ENCODE results near the gene SPPL2A. TPM values are rescaled to one million over a fixed set of nuclear protein-coding genes. Genes with fewer than 3 reads are reported as not detected.
"Not testable (repeated sequence)": the region's sequence is repeated elsewhere in the genome, so short reads cannot be mapped to it uniquely, and the experiment has no call there.

SPPL2A gene
- total RNA-seq, 4 donors from 2014 or later: 63.8 to 128 (median 100) TPM

- WGBS, 2 donors: 84 to 90% methylated on average over 3 of the region's 3 CpGs
- intact Hi-C loops (cut with DNase I): no loop called here
- Histone ChIP-seq H3K27ac (no peak overlapping the region), H3K27me3 (no peaks in the 10 kb centered on the region), H3K36me3 (peaks cover 0 to 53% (median 0%) of the 10 kb centered on the region in 3 donors), H3K4me1 (no peaks in the 10 kb centered on the region), H3K4me3 (no peak overlapping the region), H3K9me3 (no peaks in the 10 kb centered on the region)
- DNase-seq: no peak
- TF ChIP-seq CTCF (IDR thresholded peaks at IDR 0.05) (no peak), POLR2A (IDR thresholded peaks at IDR 0.05) (no peak)
Measured at GRCh38 chr15:50707878-50708427, 57.6 kb downstream of the SPPL2A start.

- no peak for DNase-seq
- Histone ChIP-seq H3K36me3 (peaks cover 0 to 38% (median 0%) of the 10 kb centered on the region in 3 donors), H3K27me3 (no peaks in the 10 kb centered on the region), H3K27ac (no peak overlapping the region), H3K4me1 (peaks cover 0 to 6% (median 0%) of the 10 kb centered on the region in 3 donors), H3K9me3 (no peaks in the 10 kb centered on the region), H3K4me3 (no peak overlapping the region)
- 75 to 91% methylated on average over 1 of the region's 1 CpG for WGBS, 2 donors
- TF ChIP-seq CTCF (IDR thresholded peaks at IDR 0.05) (no peak), POLR2A (IDR thresholded peaks at IDR 0.05) (no peak)
- intact Hi-C loops (cut with DNase I): no loop called here
Measured at GRCh38 chr15:50702762-50703334, 62.7 kb downstream of the SPPL2A start.

- peaks cover 0 to 23% (median 0%) of the 10 kb centered on the region in 3 donors for H3K4me1 ChIP-seq
- no peak overlapping the region for H3K27ac ChIP-seq
- no peaks in the 10 kb centered on the region for H3K9me3 ChIP-seq
- TF ChIP-seq POLR2A (IDR thresholded peaks at IDR 0.05) (no peak), CTCF (IDR thresholded peaks at IDR 0.05) (no peak)
- no peak overlapping the region for H3K4me3 ChIP-seq
- 28 to 53% methylated on average over 8 of the region's 8 CpGs for WGBS, 2 donors
- H3K36me3 ChIP-seq: peaks cover 0 to 12% (median 0%) of the 10 kb centered on the region in 3 donors
- no peak for DNase-seq
- no peaks in the 10 kb centered on the region for H3K27me3 ChIP-seq
- intact Hi-C loops (cut with DNase I): no loop called here
Measured at GRCh38 chr15:50698101-50698500, 67.4 kb downstream of the SPPL2A start.

GRCh38 chr15:50697109-50697797 is 68.3 kb downstream of the SPPL2A start:
- Histone ChIP-seq H3K9me3 (no peaks in the 10 kb centered on the region), H3K4me1 (peaks cover 0 to 23% (median 0%) of the 10 kb centered on the region in 3 donors), H3K27me3 (no peaks in the 10 kb centered on the region), H3K4me3 (no peak overlapping the region), H3K27ac (peak overlapping the region in 1 of 4 donors; percentile 6), H3K36me3 (peaks cover 0 to 12% (median 0%) of the 10 kb centered on the region in 3 donors)
- DNase-seq: no peak
- WGBS, 2 donors: 52 to 80% methylated on average over 4 of the region's 4 CpGs
- intact Hi-C loops (cut with DNase I): no loop called here
- no peak for TF ChIP-seq CTCF (IDR thresholded peaks at IDR 0.05)
- no peak for TF ChIP-seq POLR2A (IDR thresholded peaks at IDR 0.05)

- DNase-seq; H3K4me3 ChIP-seq; H3K27ac ChIP-seq; H3K9me3 ChIP-seq; intact Hi-C loops (cut with DNase I); H3K27me3 ChIP-seq; H3K36me3 ChIP-seq: not testable (repeated sequence)
- H3K4me1 ChIP-seq: peaks cover 0 to 23% (median 0%) of the 10 kb centered on the region in 3 donors
- WGBS, 2 donors: 82 to 86% methylated on average over 9 of the region's 9 CpGs
Measured at GRCh38 chr15:50694634-50695165, 70.8 kb downstream of the SPPL2A start.
